Omental fat pad (tissue), 4 donors: ENCODE data around the gene ZG16. TPM values are rescaled to one million over a fixed set of nuclear protein-coding genes. Genes with fewer than 3 reads are reported as not detected.
"Not testable (repeated sequence)": the region's sequence is repeated elsewhere in the genome, so short reads cannot be mapped to it uniquely, and the experiment has no call there.

ENCODE experiments used
- ATAC-seq: fragments of 150-250 bp; one replicate; pipeline ENCODE4 v1.9.1; 2016; ENCODE audit warnings: mild to moderate bottlenecking, moderate library complexity; ENCODE audit not compliant: low FRiP score
- DNase-seq: peaks from one replicate; pipeline ENCODE4 v3.0.0-alpha.2; 2019; ENCODE audit warnings: low spot score
- total RNA-seq, 4 donors: library from RNA; depleted of rRNA; stranded (reverse); fragments of >200 nt; gene quantifications; one replicate each; pipeline ENCODE4 v1.1.0, GENCODE V29; 2016
- TF ChIP-seq, protein P1 (sequence below), 3 donors: fragments of 450-650 bp; IDR thresholded peaks; one replicate each; pipeline ENCODE4 v1.5.1; 2016 to 2017; ENCODE audit warnings: antibody characterized with exemption in 3 of 3, mild to moderate bottlenecking in 3 of 3, moderate library complexity in 2 of 3

ZG16 gene
- total RNA-seq, 4 donors from 2014 or later = not detected

DNA sequence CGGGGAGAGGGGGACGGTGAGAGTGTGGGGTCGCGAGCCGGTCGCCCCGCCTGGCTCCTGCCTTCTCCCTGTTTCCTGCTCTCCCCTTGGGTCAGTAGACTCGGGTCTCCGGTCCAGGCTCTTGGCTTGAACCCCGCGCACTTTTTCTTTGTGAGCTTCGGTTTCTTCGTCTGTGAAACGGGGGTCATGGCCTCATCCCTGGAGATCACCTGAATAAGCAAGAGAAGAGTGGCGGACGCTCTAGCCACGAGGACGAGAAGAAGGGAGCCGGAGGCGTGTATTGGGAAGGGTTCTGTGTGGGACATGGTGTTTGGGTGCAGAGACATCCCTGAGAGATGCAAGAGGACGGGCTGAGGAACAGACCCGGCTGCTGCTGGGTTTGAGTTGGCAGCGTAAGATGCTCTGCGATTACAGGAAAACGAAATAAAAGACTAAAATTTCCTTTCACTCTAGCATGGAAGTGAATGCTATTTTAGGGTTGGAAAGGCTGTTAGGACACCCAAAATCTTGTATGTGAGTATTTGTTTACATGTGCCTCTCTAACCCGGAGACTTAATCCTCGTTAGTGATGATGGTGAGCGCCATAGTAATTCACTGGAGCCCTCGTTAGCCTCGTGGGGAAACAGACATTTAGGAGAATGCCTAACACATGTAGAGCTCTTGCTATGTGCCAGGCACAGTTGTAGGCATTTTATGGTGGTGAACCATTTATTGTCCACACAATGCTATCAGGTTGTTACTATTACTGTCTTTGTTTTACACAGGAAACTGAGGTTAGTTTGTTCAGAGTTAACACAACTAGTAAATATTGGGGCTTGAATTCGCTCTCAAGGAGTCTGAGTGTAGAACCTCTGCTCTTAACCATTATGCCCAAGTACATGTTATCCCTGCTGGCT, 13.1 kb downstream of the ZG16 start:
- TF ChIP-seq, protein P1, sequence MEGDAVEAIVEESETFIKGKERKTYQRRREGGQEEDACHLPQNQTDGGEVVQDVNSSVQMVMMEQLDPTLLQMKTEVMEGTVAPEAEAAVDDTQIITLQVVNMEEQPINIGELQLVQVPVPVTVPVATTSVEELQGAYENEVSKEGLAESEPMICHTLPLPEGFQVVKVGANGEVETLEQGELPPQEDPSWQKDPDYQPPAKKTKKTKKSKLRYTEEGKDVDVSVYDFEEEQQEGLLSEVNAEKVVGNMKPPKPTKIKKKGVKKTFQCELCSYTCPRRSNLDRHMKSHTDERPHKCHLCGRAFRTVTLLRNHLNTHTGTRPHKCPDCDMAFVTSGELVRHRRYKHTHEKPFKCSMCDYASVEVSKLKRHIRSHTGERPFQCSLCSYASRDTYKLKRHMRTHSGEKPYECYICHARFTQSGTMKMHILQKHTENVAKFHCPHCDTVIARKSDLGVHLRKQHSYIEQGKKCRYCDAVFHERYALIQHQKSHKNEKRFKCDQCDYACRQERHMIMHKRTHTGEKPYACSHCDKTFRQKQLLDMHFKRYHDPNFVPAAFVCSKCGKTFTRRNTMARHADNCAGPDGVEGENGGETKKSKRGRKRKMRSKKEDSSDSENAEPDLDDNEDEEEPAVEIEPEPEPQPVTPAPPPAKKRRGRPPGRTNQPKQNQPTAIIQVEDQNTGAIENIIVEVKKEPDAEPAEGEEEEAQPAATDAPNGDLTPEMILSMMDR (IDR thresholded peaks at IDR 0.05) = no peak
- DNase-seq = no peak
- peak; percentile 17 for ATAC-seq

DNA sequence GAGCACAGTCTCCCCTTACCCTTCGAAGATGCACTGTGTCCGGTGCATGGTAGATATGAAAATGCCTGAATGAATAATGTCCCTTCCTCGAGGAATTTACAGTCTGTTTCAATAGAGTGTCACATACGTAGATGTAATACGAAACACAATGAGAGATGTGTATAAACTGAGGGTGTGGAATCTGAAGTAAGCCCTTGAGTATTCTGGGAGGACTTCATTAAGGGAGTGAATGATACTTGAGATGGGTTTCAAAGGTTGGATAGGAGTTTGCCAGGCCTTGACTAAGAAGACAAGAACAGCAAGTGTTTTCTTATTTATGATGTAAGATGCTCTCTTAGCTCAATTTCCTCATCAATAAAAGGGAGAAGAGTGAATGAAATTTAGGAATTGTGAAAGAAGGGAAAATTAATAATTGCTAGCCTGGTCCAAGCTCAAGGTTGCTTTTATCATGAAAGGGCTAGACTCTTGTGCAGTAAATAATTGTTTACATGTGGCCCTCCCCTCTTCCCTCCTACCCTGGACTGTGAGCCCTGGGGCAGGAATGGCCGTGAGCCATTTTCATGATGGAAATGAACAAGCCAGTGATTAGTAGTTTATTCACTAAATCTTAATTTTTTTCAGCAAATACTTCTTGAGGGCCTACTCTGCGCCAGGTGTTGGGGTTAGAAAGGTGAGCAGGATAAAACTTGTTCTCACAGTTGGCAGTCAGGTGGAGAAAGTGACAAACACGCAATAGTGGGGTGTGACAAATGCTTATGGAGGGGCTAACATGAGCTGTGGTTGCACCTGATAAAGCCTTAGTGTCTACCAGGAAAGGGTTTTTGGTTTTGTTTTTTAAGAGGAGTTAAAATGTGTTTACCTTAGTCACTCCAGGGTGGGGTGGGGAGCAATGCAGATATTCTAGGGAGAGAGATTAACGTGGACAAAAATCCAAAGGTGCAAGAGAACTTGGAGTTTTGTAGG, 14.1 kb downstream of the ZG16 start:
- TF ChIP-seq, protein P1 (IDR thresholded peaks at IDR 0.05) = no peak
- ATAC-seq = no peak
- no peak for DNase-seq

DNA sequence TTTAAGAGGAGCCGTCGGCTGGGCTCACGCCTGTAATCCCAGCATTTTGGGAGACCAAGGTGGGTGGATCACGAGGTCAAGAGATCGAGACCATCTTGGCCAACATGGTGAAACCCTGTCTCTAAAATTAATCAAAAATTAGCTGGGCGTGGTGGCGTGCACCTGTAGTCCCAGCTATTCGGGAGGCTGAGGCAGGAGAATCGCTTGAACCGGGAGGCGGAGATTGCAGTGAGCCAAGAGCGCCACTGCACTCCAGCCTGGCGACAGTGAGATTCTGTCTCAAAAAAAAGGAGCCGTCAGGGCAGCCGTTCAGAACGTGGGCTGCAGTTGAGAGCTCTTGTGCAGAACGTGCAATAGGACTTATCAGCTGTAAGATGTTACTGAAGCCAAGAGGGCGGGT, 15.1 kb downstream of the ZG16 start:
- not testable (repeated sequence) for ATAC-seq, DNase-seq

DNA sequence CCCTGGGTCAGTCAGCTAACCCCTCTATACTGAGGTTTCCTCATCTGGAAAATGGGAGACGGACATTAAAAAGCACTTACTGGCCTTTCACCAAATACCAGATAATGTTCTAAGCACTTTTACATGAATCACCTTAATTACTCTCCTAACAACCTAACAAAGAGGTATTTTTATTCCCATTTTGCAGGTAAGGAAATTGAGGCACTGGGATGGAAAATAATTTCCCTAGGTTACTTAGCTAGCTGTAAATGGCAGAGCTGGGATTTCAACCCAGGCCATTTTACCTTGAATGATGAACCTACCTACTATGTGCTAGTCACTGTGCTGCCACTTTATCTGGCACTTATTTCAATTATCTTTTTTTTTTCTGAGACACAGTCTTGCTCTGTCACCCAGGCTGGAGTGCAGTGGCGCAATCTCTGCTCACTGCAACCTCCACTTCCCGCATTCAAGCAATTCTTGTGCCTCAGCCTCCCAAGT, 16.2 kb downstream of the ZG16 start:
- TF ChIP-seq, protein P1 (IDR thresholded peaks at IDR 0.05) = no peak
- DNase-seq (no peak), ATAC-seq (no peak)

DNA sequence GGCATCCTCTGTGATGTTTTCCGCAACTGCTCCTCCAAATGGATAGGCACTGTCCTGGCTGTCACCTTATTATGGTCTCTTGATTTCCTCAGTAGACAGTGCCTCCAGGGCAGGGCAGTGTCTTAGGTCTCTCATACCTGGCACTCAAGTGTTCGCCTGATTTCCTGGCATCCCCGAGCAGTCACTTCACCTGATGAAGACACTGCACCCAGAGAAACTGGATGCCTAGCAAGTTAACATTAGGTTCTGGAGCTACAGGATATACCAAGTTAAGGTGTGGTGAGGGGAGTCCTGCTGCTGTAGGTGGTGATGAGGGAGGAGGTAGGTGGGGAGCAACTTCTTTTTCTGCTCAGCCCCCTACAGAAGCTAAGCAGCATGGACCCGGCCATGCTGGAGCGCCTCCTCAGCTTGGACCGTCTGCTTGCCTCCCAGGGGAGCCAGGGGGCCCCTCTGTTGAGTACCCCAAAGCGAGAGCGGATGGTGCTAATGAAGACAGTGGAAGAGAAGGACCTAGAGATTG, 24.4 kb downstream of the ZG16 start:
- ATAC-seq (no peak), DNase-seq (no peak)
- TF ChIP-seq, protein P1 (IDR thresholded peaks at IDR 0.05) = no peak

DNA sequence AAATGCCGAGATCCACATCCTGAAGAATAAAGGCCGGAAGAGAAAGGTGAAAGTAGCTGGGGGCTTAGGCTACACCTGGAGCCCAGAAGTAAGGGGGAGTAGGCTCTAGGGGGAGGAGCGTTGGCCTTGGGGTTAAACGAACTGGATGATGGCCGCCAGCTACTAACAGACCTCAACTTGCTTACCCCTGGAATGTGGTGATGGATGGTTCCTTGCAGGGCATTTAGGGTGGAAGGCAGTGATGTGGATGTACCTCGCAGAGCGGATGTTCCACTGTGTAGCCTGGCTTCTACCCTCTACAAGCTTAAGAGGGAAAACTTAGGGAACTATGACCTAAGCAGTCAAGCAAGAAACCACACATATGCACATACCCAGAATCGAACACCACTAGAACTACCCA, 26.0 kb downstream of the ZG16 start:
- DNase-seq = no peak
- no peak for ATAC-seq
- TF ChIP-seq, protein P1 (IDR thresholded peaks at IDR 0.05) = no peak
